Stimulated activated CD8-positive, alpha-beta memory T cell treated with anti-CD3 and anti-CD28 coated beads, Interleukin-7, amount 100 ng/mL, for 48 hours (primary cell): ENCODE data around the gene AMD1.
"Not testable (repeated sequence)": the region's sequence is repeated elsewhere in the genome, so short reads cannot be mapped to it uniquely, and the experiment has no call there.

Source experiments
- DNase-seq, 2 donors: peaks; one replicate each; pipeline ENCODE4 v3.0.0-alpha.2; 2020; ENCODE audit warnings: low read depth in 1 of 2; ENCODE audit errors: extremely low read depth in 1 of 2

Gene AMD1

DNA sequence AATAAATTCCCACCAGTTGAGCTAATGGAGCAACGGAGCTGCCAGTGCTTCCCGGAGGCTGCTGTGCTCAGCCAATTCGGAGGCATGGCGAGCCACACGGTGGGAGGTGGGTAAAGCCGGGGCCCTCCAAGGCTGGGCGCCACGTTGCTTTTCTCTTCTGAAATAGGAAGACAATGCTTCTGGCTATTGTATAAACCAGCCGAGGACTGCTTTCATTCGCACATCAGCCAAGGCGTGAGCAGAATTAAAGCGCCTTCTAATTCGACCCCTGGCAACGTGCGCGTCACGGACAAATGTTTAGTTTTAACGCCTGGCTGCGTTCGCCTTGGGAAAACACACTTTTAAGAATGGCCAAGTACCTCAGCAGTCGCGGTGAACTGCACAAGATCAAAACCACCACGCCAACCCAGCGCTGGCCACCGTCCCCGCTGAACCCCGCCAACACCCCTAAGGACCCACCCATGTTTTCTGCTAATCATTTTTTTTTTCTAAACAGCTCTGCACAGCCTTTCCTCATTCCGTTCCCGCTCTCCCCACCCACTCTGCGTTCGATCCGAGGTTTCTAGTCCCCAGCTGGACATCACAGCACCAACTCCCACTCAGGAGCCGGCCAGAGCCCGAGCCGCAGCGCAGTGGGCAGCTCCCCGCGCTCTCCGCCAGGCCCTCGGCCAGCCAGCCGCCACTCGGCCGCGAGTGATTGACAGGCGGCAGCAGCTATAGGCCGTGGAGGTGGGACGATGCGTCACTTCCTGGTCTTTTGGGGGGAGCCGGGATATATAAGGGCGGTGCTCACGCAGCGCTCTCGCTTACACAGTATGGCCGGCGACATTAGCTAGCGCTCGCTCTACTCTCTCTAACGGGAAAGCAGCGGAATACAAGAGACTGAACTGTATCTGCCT, at the start of gene AMD1:
Gene AMD1, plus strand, starts transcription at position 805 of the 899 bp plus-strand sequence. CDS start 321 bp downstream, outside the sequence.
- peak; percentile 72 to 94 for DNase-seq

DNA sequence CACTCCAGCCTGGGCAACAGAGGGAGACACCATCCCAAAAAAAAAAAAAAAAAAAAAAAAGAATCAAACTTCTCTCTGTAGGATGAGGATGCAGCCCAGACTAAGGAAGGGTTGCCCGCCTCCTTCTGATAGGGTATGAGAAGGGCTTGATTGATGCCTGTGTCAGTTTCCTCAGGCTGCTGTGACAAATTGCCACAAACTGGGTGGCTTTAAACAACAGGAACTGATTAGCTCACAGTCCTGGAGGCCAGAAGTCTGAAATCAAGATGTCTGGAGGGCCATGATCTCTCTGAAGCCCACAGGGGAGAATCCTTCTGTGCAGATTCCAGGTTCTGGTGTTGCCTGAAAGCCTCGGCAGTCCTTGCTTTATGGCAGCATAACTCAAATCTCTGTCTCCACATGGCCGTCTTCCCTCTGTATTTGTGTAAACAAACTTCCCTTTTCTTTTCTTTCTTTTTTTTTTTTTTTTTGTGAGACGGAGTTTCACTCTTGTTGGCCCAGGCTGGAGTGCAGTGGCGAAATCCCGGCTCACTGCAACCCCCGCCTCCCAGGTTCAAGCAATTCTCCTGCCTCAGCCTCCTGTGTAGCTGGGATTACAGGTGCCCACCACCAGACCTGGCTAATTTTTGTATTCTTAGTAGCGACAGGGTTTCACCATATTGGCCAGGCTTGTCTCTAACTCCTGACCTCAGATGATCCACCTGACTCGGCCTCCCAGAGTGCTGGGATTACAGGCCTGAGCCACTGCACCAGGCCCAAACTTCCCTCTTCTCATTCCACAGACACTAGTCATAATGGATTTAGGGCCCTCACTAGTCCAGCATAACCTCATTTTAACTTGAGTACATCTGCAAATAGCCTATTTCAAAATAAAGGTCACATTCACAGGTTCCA, 48.1 kb upstream of the AMD1 start:
- DNase-seq, result no peak

DNA sequence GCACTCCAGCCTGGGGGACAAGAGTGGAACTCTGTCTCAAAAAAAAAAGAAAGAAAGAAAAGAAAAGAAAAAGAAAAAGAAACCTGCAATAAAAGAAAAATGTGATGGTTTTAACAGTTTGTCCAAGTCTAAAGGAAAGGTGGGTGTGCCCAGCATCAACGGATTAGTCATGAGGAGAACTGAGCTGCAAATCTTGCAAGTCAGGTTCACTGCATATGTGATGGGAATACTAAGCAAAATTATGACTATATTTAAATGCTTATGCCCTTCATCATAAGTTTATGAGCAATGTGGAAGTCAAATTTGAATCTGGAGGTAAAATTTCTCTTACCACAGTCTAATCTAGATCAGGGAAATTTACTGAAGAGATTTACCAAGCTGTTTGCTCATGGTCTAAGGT, 46.2 kb upstream of the AMD1 start:
- no peak for DNase-seq

DNA sequence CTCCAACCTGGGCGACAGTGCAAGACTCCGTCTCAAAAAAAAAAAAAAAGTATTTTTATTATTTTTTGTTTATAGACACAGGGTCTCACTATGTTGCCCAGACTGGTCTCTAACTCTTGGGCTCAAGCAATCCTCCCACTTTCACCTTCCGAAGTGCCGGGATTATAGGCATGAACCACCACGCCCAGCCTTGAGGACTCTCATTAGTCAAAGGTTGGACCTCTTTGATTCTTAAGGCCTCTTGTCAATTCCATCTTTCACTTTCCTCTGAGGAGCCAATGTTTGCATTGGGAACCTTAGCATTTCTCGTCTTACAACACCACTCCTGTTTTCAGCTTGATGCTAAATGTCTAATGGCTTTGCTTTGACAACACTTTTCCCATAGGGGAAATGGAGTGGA, 43.2 kb upstream of the AMD1 start:
- DNase-seq, result no peak

DNA sequence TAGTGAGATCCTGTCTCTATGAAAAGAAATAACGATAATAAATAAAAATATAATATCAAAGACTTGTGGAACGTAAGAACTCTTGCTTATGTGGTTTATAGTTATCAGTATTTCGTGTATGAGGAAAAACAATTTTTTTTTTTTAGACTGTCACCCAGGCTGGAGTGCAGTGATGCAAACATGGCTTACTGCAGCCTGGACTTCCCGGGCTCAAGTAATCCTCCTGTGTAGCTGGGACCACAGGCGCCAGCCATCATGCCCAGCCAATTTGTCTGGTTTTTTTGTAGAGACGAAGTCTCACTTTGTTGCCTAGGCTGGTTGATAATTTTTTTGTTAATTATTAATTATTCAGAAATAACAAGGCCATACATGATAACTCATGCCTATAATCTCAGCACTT, 40.8 kb upstream of the AMD1 start:
- no peak for DNase-seq

DNA sequence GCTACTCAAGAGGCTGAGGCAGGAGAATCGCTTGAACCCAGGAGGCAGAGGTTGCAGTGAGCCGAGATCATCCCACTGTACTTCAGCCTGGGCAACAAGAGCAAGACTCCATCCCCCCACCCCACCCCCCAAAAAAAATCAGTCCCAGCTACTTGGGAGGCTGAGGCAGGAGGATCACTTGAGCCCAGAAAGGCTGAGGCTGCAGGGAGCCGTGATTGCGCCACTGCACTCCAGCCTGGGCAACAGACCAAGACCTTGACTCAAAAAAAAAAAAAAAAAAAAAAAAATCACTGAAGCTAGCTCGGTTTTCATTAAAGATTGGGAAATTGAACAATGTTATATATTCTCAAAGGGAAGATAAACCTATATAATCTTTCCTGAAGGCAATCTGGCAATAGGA, 38.8 kb upstream of the AMD1 start:
- DNase-seq, result not testable (repeated sequence)

DNA sequence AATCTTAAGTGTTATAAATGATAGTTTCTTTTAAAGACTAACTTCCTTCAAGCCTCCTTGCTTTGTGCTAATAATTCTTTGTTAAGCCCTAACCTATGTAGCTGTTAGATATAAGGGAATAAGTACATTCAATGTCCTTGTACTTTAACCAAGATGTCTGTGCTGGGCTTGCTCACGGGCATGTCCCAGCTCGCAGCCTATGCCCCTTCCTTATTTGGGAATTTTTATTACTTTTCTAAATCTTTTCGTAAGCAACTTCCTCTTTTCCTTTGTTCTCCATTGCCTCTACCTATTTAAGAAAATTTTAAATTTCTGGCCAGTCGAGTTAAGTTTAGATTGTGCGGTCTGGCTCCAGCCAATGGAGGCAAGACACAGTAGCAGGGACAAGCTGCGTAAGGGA, 33.3 kb upstream of the AMD1 start:
- DNase-seq, result no peak

DNA sequence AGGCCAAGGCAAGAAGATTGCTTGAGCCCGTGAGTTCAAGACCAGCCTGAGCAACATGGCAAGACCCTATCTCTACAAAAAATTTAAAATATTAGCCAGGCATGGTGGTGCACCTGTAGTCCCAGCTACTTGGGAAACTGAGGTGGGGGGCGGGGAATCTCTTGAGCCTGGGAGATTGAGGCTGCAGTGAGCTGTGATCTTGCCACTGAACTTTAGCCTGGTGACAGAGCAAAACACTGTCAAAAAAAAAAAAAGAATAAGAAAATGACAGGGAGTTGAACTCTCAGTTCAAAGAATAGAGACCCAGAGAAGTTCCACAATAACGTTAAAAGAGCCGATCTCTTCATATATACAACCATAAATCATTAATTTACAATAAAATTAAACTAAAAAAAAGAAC, 24.8 kb upstream of the AMD1 start:
- no peak for DNase-seq

DNA sequence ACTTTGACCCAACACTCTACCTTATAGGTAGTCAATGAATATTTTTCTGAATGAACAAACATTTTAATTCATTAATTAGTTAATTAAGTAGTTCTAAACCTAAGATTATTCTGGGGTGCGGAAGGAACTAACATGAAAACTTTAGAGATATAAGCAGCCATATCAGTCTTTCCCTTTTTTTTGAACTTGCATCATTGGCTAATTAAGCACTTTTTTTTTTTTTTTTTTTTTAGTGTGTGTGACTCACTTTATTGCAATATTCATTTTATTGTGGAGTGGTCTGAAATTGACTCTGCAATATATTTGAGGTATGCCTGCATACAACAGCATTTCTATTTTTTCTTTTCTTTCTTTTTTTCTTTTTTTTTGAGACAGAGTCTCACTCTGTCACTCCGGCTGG, 21.8 kb upstream of the AMD1 start:
- DNase-seq, result no peak

DNA sequence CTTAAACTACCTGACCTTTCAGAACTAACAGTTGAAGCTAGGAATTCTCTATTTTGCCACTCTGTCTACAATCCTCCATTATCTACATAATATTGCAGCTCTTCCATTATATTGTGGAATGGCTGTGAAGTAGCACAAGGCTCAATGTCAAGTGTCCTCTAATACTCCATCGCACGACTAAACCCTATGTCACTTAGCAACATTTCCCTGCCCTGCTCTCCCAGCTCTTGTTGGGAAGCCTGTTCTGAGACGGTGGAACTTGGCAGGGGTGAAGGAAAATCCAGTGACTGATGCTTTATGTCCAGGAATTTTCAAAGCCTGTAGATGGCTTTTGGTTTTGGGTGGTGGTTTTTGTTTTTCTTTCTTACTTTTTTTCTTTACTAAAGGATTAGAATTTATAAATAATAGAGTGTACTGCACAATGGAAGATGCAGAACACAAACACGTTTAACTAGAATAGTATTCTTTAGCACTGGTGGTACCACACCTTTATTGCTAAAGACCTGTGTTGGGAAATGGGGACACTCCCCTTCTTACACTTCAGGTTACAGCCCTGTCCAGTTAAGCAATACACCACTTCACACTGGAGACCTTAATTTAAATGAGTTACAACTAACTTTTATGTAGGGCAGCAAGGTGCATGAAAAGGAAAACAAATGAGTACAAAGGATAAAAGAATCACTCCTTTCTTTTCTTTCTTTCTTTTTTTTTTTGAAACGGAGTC, 20.7 kb upstream of the AMD1 start:
- no peak for DNase-seq

DNA sequence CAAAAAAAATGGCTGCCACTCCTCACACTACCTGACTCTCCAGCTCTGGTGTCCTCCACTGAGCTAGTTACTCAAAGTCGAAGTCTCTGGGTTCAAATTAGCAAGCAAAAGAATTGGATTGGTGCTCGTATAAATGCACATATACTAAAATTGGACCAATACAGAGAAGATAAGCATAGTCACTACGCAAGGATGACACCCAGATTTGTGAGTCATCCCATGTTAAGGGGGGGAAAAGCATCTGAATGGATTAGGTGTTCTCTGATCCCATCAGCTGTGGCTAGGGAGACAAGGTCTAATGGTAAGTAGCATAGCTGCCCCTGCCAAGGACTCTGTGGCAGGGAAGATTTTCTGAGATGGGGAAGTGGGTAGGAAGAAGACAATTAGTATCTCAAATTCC, 18.3 kb upstream of the AMD1 start:
- DNase-seq, result no peak

DNA sequence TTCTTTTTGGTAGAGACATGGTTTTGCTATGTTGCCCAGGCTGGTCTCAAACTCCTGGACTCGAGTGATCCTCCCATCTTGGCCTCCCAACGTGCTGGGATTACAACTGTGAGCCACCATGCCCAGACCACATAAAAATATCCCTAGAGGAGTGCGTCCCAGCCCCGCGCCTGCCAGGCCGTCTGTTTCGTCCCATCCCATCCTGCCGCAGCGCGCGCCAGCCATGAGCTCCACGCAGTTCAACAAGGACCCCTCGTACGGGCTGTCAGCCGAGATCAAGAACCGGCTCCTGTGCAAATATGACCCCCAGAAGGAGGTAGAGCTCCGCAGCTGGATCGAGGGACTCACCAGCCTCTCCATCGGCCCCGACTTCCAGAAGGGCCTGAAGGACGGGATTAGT, 16.6 kb upstream of the AMD1 start:
- no peak for DNase-seq

DNA sequence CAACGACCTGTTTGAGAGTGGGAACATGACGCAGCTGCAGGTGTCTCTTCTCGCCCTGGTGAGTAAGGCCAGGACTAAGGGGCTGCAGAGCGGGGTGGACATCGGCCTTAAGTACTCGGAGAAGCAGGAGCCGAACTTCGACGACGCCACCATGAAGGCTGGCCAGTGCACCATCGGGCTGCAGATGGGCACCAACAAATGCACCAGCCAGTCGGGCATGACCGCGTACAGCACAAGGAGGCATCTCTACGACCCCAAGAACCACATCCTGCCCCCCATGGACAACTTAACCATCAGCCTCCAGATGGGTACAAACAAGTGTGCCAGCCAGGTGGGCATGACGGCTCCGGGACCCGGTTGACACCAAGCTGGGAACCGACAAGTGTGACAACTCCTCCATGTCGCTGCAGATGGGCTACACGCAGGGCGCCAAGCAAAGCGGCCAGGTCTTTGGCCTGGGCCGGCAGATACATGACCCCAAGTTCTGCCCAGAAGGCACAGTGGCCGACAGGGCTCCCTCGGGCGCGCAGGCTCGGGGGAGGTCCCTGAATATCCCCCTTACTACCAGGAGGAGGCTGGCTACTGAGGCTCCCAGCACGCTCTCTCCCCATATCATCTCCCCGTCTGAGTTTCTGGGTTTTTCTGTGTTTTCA, 15.9 kb upstream of the AMD1 start:
- no peak for DNase-seq

DNA sequence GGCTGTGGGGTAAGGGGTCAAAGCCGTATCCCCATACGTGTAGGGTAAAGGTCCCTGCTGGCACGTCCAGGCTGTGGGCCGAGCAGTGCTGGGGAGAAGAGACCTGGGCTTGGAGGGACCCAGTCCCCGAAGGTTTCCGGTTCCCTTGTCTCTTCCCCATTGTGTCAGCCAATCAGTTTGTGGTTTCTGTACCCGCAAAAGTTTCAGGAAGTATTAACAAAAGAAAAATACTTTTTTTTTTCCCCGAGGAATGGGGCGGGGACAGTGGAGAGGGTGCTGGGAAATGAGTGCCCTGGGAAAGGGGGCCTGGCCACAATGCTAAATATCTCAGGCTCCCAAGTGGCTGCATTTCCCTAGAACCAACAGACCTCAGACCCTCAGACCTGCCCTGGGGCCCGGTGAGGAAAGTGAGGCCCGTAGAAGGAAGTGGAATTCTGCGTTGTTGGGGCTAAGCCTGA, 15.2 kb upstream of the AMD1 start:
- DNase-seq, result no peak

DNA sequence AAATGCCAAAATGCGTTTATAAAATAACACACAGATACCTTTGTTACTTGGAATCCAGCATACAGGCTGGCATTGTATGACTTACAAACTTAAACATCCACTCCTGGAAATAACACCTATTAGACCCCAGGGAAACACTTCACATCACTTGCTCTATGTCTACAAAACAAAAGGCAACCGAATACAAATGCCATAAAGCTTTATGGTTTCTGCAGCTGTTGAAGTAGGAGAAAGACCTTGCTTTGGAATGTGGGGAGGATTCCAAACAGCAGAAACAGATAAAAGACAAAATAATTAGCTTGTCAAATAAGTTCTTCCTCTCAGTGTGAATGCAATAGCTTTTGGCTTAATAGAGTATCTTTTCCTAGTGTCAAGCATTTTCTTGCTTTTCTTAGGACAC, 9.8 kb upstream of the AMD1 start:
- no peak for DNase-seq

DNA sequence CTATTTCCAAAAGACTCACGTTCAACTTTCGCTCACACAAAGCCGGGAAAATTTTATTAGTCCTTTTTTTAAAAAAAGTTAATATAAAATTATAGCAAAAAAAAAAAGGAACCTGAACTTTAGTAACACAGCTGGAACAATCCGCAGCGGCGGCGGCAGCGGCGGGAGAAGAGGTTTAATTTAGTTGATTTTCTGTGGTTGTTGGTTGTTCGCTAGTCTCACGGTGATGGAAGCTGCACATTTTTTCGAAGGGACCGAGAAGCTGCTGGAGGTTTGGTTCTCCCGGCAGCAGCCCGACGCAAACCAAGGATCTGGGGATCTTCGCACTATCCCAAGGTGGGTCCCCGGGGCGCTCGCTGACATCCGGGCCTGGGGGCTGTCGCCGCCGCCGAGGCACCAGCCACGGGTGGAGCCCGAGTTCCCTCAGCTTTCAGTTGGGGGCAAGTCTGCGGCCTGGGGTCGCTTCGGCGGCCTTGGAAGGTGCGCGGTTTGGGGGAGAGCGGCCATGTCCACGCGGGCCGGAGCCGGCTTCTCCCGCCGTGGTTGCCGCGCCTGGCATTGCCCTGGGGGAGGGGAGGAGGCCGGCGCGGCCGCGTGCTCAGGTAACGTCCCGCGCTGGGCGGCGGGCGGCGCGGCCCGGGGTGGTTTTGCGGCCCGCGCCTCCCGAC, 429 bp downstream of the AMD1 start:
- no peak for DNase-seq

DNA sequence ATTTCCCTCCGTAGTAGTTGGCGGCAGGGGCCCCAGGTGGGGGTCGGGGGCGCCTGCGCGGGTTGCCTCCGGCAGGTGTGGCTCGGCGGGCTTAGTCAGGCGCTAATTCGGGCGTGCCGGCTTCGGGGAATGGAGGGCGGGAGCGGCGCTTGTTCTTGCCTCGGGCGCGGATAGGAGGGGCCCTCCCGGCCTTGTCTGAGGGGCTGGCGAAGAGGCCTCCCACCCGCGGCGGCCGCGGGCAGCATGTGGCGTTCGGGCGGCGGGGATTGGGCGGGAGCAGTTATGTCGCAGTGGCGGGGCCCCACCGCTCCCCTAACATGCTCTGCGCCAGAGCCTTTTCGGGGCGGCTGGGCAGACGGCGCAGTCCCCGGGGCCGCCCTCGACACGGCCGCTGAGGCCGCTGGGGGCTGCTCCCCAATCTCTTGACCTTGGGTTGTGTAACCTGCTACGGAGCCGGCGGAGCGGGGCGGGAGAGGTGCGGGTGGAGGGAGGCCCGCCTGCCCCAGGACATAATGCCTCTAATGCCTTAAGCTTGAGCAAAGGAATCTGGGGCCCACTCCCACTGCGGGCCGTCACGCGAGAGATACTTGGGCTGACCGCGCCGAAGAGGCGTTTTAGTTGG, 1.1 kb downstream of the AMD1 start:
- DNase-seq, result peak; percentile 33 to 39

DNA sequence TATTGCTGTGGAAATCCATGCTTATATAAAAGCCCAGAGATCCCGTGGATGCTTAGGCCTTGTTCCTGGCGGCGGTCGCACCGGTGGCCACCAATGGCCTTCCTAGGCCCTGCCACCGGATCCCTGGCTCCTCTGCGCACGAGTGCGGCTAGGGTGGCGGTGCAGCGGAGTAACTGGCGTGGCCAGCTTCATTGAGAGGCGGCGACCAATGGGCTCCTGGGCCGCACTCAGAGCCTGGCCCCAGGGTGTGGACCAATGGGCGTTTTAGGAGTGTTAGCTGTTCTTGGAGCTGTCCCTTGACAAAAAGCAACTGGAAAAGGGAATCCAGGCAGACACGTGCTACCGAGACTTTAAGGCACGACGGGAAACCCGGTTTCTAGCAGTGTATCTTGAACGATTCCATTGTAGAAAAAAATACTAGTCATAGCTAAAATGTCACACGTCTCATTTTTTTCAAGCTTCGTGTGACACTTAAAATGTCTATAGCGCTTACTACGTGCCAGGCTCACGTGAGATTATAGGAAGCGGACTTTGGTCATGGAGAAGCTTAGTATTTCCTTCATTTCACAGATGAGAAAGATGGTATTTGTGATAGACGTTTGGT, 1.7 kb downstream of the AMD1 start:
- DNase-seq, result peak; percentile 41 to 51
